Measurements from ENCODE around the gene JADE3.

The JADE3 gene

GRCh38 chrX:47047989-47048388 lies 135.8 kb downstream of the JADE3 start:
- no peak for DNase-seq

- no peak for DNase-seq
Observed at GRCh38 chrX:47059142-47059874, 147.1 kb downstream of the JADE3 start.

- DNase-seq, result no peak
Observed at GRCh38 chrX:47060708-47061107, 148.5 kb downstream of the JADE3 start.

- DNase-seq, result no peak
Observed at GRCh38 chrX:47061238-47061919, 149.2 kb downstream of the JADE3 start.

GRCh38 chrX:47063179-47063578 lies 151.0 kb downstream of the JADE3 start:
- DNase-seq, result no peak

- no peak for DNase-seq
Observed at GRCh38 chrX:47068214-47068613, 156.0 kb downstream of the JADE3 start.

- no peak for DNase-seq
Observed at GRCh38 chrX:47068720-47069119, 156.5 kb downstream of the JADE3 start.

- no peak for DNase-seq
Observed at GRCh38 chrX:47078129-47079043, 166.2 kb downstream of the JADE3 start, which contains the start of gene RGN. Gene RGN, plus strand, starts transcription at chrX:47078443. Its CDS starts 2,702 bp downstream, at chrX:47081145.

- DNase-seq, result no peak
Observed at GRCh38 chrX:47080215-47080914, 168.1 kb downstream of the JADE3 start.

GRCh38 chrX:47080915-47081236 lies 168.7 kb downstream of the JADE3 start:
- DNase-seq, result no peak

- no peak for DNase-seq
Observed at GRCh38 chrX:47091149-47091775, 179.0 kb downstream of the JADE3 start.

GRCh38 chrX:47093248-47093647 lies 181.0 kb downstream of the JADE3 start:
- DNase-seq, result no peak

- DNase-seq, result no peak
Observed at GRCh38 chrX:47093860-47094259, 181.6 kb downstream of the JADE3 start.

- DNase-seq, result no peak
Observed at GRCh38 chrX:47097018-47097417, 184.8 kb downstream of the JADE3 start.

GRCh38 chrX:47098338-47099094 lies 186.3 kb downstream of the JADE3 start:
- DNase-seq, result no peak

- DNase-seq, result no peak
Observed at GRCh38 chrX:47101206-47101605, 189.0 kb downstream of the JADE3 start.
